Activated CD4-positive, alpha-beta T cell treated with anti-CD3 and anti-CD28 coated beads, Interleukin-2, Interleukin-6, amounts not matched to agents 100 ng/mL and 50 ng/mL, durations not matched to agents 16 hours and 8 hours (primary cell): ENCODE results near the gene TOX3.

Experiments
- DNase-seq: peaks from one replicate; pipeline ENCODE4 v3.0.0-alpha.2; 2020

Gene TOX3

GRCh38 chr16:52441886-52442285 lies 105.1 kb downstream of the TOX3 start:
- DNase-seq: no peak

- DNase-seq: no peak
These were observed 106.7 kb downstream of the TOX3 start for GRCh38 chr16:52440248-52440647.

- DNase-seq: no peak
These were observed 107.2 kb downstream of the TOX3 start for GRCh38 chr16:52439750-52440149.

- DNase-seq: no peak
These were observed 107.7 kb downstream of the TOX3 start for GRCh38 chr16:52439171-52439701.

- no peak for DNase-seq
These were observed 109.7 kb downstream of the TOX3 start for GRCh38 chr16:52437277-52437670.

GRCh38 chr16:52436339-52437276 lies 110.3 kb downstream of the TOX3 start:
- no peak for DNase-seq

- no peak for DNase-seq
These were observed 112.7 kb downstream of the TOX3 start for GRCh38 chr16:52434224-52434623.

- no peak for DNase-seq
These were observed 113.3 kb downstream of the TOX3 start for GRCh38 chr16:52433643-52434042.

GRCh38 chr16:52424591-52424990 lies 122.4 kb downstream of the TOX3 start:
- DNase-seq: no peak

- DNase-seq: no peak
These were observed 124.6 kb downstream of the TOX3 start for GRCh38 chr16:52422307-52422706.

GRCh38 chr16:52418201-52418600 lies 128.7 kb downstream of the TOX3 start:
- no peak for DNase-seq

GRCh38 chr16:52416888-52417287 lies 130.1 kb downstream of the TOX3 start:
- no peak for DNase-seq

GRCh38 chr16:52411011-52411410 lies 135.9 kb downstream of the TOX3 start:
- no peak for DNase-seq

GRCh38 chr16:52408191-52408845 lies 138.6 kb downstream of the TOX3 start:
- DNase-seq: no peak

GRCh38 chr16:52407778-52408177 lies 139.2 kb downstream of the TOX3 start:
- DNase-seq: no peak

GRCh38 chr16:52405441-52405840 lies 141.5 kb downstream of the TOX3 start:
- no peak for DNase-seq

- no peak for DNase-seq
These were observed 142.4 kb downstream of the TOX3 start for GRCh38 chr16:52404546-52404945.

- DNase-seq: no peak
These were observed 147.8 kb downstream of the TOX3 start for GRCh38 chr16:52399116-52399515.

- DNase-seq: no peak
These were observed 148.4 kb downstream of the TOX3 start for GRCh38 chr16:52398491-52398960.

- DNase-seq: no peak
These were observed 148.9 kb downstream of the TOX3 start for GRCh38 chr16:52398021-52398420.

GRCh38 chr16:52393448-52393847 lies 153.5 kb downstream of the TOX3 start:
- no peak for DNase-seq

- DNase-seq: no peak
These were observed 157.9 kb downstream of the TOX3 start for GRCh38 chr16:52389045-52389444.
